ENCODE measurements around the gene WDR53. TPM values are rescaled to one million over a fixed set of nuclear protein-coding genes. Genes with fewer than 3 reads are reported as not detected.

WDR53 gene
- total and polyA plus RNA-seq, 9 of the 15 experiments (the other 6 are each of a cell fraction or from before 2014, with no cell fraction given) = 13.0 to 34.5 (median 20.9) TPM

GRCh38 chr3:196506687-196507086 is 61.7 kb downstream of the WDR53 start (continued):
- TF ChIP-seq ZNF518B (CRISPR knock-in tag; IDR thresholded peaks at IDR 0.05) (no peak), DACH1 (IDR thresholded peaks at IDR 0.05; ENCODE audit: partially characterized antibody) (no peak), ZNF175 (CRISPR knock-in tag; IDR thresholded peaks at IDR 0.05; ENCODE audit: low read depth) (no peak), ZEB2 (IDR thresholded peaks at IDR 0.05) (0 out of 2 replicates have a peak, but pooled peaks have one; percentile 57), CBX5 (IDR thresholded peaks at IDR 0.05; ENCODE audit: borderline replicate concordance, low read depth) (peak; percentile 34; the same call in 1 of the 2 replicates), CBX3 (IDR thresholded peaks at IDR 0.05; ENCODE audit: borderline replicate concordance in 1 of 2, low read length in 2 of 2) (peak in 1 of 2 experiments; percentile 95; a peak in 2 of 3 replicates), ATF6 (CRISPR knock-in tag; IDR thresholded peaks at IDR 0.05) (no peak), SREBF1 (IDR thresholded peaks at IDR 0.05; ENCODE audit: borderline replicate concordance, low read depth, low read length) (no peak)
